GM12878 (cell line): ENCODE results near the gene PPP1R13B. TPM values are rescaled to one million over a fixed set of nuclear protein-coding genes. Genes with fewer than 3 reads are reported as not detected.

Source experiments
- BCL11A ChIP-seq: IDR thresholded peaks from 2 replicates; pipeline ENCODE4 v1.6.1; 2011; ENCODE audit warnings: low read depth, low read length
- CEBPZ ChIP-seq: fragments of 150-350 bp; IDR thresholded peaks from 2 replicates; pipeline ENCODE4 v1.6.1; 2016; ENCODE audit warnings: low read depth, low read length
- CHD4 ChIP-seq: fragments of 200-600 bp; sonication (generic); IDR thresholded peaks from 2 replicates; pipeline ENCODE4 v1.6.1; 2016; ENCODE audit warnings: mild to moderate bottlenecking
- CREM ChIP-seq: IDR thresholded peaks from 2 replicates; pipeline ENCODE4 v1.6.1; 2014; ENCODE audit warnings: antibody characterized with exemption, low read depth
- DPF2 ChIP-seq: fragments of 450-650 bp; IDR thresholded peaks from 2 replicates; pipeline ENCODE4 v1.6.1; 2017; ENCODE audit warnings: mild to moderate bottlenecking
- MXI1 ChIP-seq: fragments of 150-350 bp; IDR thresholded peaks from 2 replicates; pipeline ENCODE4 v1.6.1; 2011; ENCODE audit warnings: low read depth, mild to moderate bottlenecking, inconsistent platforms, low read length, improper control_type of control experiment
- NRF1 ChIP-seq: conservative IDR thresholded peaks from 2 replicates; pipeline ENCODE4 v1.6.1; 2011; ENCODE audit warnings: mild to moderate bottlenecking, low read depth, low read length, improper control_type of control experiment
- PML ChIP-seq: IDR thresholded peaks from 2 replicates; pipeline ENCODE4 v1.6.1; 2012; ENCODE audit warnings: low read length, inconsistent platforms
- SMAD5 ChIP-seq: IDR thresholded peaks from 2 replicates; pipeline ENCODE4 v1.6.1; 2016; ENCODE audit warnings: antibody characterized with exemption, low read depth
- SMARCA5 ChIP-seq: fragments of 450-650 bp; IDR thresholded peaks from 2 replicates; pipeline ENCODE4 v1.6.1; 2017; ENCODE audit warnings: mild to moderate bottlenecking
- SREBF1 ChIP-seq: IDR thresholded peaks from 2 replicates; pipeline ENCODE4 v1.6.1; 2012; ENCODE audit warnings: mild to moderate bottlenecking, low read length
- TCF3 ChIP-seq: IDR thresholded peaks from 2 replicates; pipeline ENCODE4 v1.6.1; 2012; ENCODE audit warnings: low read depth, mild to moderate bottlenecking, low read length, borderline replicate concordance; ENCODE audit not compliant: insufficient read depth
- ZBED1 ChIP-seq: IDR thresholded peaks from 2 replicates; pipeline ENCODE4 v1.6.1; 2016; ENCODE audit warnings: borderline replicate concordance
- ZNF592 ChIP-seq: fragments of 450-650 bp; IDR thresholded peaks from 2 replicates; pipeline ENCODE4 v1.6.1; 2017; ENCODE audit warnings: mild to moderate bottlenecking, moderate library complexity
- ZSCAN29 ChIP-seq: fragments of 450-650 bp; IDR thresholded peaks from 2 replicates; pipeline ENCODE4 v1.6.1; 2017; ENCODE audit warnings: mild to moderate bottlenecking, moderate library complexity
- polyA plus RNA-seq, 11 experiments: library from polyadenylated mRNA; depleted of rRNA in 4 of 11; unstranded in 6 of 11; stranded (reverse) in 5 of 11; fragments of >200 nt; fragmentation: Nextera tagmentation in 4 of 11; fragmentation: Illumina TruSeq in 1 of 11; extraction: Ambion mirVana in 4 of 11; extraction: Trizol in 1 of 11; gene quantifications; 1 replicate in 1 of 11; 2 replicates in 10 of 11; pipeline versions ENCODE4 v1.2.1 to v1.2.3, GENCODE V29; 2011 to 2016; ENCODE audit warnings: inconsistent platforms in 2 of 11, missing spikeins in 2 of 11, low read depth in 1 of 11
- total RNA-seq, 4 experiments: library from RNA; depleted of rRNA in 3 of 4; stranded (reverse); fragments of >200 nt in 3 of 4; fragmentation: Illumina TruSeq in 1 of 4; extraction: Trizol in 1 of 4; gene quantifications; 2 replicates each; pipeline versions ENCODE4 v1.2.1 to v1.2.3, GENCODE V29; 2013 to 2021
- TF ChIP-seq, protein P1 (sequence below): fragments of 450-650 bp; formaldehyde crosslinking; IDR thresholded peaks from 2 replicates; pipeline ENCODE4 v1.4.0; 2022; ENCODE audit warnings: mild to moderate bottlenecking, moderate library complexity
- TF ChIP-seq, protein P2 (sequence below), 3 experiments: IDR thresholded peaks in 2 of 3; conservative IDR thresholded peaks in 1 of 3; 2 replicates each; pipeline ENCODE4 v1.5.1; 2011; ENCODE audit warnings: low read depth in 3 of 3, low read length in 3 of 3, mild to moderate bottlenecking in 3 of 3, control low read depth in 2 of 3, moderate library complexity in 2 of 3, inconsistent platforms in 1 of 3, mixed read lengths in 1 of 3; ENCODE audit not compliant: control insufficient read depth in 2 of 3, insufficient read depth in 1 of 3; ENCODE audit errors: extremely low read depth in 1 of 3

The PPP1R13B gene
- total and polyA plus RNA-seq, 10 of the 15 experiments (the other 5 are each of a cell fraction or from before 2014, with no cell fraction given): 0.16 to 8.1 (median 3.2) TPM

DNA sequence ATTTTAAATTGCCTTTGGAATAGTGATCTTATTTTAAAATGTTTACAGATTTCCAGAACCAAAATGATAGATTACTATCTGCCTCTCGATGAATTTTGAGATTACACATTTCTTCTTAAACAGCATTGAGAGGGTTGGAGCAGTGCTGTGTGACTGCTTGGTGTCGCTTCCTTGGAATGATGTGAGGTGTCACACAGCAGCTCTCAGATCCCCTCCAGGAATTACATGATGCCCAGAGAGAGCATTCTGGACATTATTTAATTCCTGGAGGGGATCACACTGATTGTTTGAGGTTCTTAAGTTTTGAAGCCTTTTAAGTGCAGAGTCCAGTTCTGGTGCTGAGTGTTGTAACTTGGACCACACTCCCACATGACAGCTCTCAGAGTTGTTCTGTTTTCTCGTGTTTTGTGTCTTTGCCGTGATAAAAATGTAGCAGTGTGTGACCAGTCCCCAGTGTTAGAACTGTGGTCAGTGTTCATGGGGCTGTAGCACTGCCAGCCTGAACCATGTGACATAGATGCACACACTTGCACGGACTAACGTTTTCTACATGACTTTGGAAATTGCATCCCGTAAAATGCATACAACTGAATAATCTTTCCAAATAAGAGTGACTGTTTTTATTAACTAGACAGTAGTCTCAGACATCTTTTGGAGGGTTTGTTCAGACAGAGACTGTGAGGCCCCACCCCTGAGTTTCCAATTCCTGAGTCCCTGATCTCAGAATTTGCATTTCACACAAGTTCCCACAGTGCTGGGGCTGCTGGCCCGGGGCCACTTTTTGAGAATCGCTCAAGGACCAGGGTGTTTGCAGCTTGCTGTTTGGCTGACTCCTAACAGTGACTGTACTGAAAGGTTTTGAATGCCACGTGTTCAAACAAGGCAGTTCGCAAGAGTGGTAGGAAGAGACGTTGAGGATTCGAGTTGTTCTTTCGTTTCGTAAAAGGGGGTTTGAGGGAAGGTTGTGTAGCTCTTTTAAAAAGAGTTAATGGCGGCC lies 158.2 kb downstream of the PPP1R13B start (continued):
- TF ChIP-seq ZNF592 (no peak), BCL11A (no peak), TCF3 (no peak), DPF2 (no peak), ZBED1 (no peak), SREBF1 (no peak), NRF1 (no peak), PML (no peak), MXI1 (peak; percentile 81), CREM (no peak), SMARCA5 (no peak), SMAD5 (no peak), CHD4 (no peak), ZSCAN29 (no peak), CEBPZ (no peak)
- TF ChIP-seq, protein P1, sequence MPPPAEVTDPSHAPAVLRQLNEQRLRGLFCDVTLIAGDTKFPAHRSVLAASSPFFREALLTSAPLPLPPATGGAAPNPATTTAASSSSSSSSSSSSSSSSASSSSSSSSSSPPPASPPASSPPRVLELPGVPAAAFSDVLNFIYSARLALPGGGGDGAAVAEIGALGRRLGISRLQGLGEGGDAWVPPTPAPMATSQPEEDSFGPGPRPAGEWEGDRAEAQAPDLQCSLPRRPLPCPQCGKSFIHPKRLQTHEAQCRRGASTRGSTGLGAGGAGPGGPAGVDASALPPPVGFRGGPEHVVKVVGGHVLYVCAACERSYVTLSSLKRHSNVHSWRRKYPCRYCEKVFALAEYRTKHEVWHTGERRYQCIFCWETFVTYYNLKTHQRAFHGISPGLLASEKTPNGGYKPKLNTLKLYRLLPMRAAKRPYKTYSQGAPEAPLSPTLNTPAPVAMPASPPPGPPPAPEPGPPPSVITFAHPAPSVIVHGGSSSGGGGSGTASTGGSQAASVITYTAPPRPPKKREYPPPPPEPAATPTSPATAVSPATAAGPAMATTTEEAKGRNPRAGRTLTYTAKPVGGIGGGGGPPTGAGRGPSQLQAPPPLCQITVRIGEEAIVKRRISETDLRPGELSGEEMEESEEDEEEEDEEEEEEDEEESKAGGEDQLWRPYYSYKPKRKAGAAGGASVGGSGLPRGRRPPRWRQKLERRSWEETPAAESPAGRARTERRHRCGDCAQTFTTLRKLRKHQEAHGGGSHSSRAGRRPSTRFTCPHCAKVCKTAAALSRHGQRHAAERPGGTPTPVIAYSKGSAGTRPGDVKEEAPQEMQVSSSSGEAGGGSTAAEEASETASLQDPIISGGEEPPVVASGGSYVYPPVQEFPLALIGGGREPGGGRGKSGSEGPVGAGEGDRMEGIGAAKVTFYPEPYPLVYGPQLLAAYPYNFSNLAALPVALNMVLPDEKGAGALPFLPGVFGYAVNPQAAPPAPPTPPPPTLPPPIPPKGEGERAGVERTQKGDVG (CRISPR knock-in tag): no peak
- TF ChIP-seq, protein P2, sequence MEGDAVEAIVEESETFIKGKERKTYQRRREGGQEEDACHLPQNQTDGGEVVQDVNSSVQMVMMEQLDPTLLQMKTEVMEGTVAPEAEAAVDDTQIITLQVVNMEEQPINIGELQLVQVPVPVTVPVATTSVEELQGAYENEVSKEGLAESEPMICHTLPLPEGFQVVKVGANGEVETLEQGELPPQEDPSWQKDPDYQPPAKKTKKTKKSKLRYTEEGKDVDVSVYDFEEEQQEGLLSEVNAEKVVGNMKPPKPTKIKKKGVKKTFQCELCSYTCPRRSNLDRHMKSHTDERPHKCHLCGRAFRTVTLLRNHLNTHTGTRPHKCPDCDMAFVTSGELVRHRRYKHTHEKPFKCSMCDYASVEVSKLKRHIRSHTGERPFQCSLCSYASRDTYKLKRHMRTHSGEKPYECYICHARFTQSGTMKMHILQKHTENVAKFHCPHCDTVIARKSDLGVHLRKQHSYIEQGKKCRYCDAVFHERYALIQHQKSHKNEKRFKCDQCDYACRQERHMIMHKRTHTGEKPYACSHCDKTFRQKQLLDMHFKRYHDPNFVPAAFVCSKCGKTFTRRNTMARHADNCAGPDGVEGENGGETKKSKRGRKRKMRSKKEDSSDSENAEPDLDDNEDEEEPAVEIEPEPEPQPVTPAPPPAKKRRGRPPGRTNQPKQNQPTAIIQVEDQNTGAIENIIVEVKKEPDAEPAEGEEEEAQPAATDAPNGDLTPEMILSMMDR (IDR thresholded peaks at IDR 0.05 in 2 of 3, conservative IDR thresholded peaks at IDR 0.05 in 1 of 3; ENCODE audit: control insufficient read depth in 2 of 3, extremely low read depth in 1 of 3, insufficient read depth in 1 of 3, low read depth in 3 of 3, low read length in 3 of 3): no peak
